Measurements from ENCODE around the gene MIOS.

- TF ChIP-seq CTCF (IDR thresholded peaks at IDR 0.05): no peak
- TF ChIP-seq BHLHE40 (IDR thresholded peaks at IDR 0.05; ENCODE audit: low read depth, low read length): no peak
- TF ChIP-seq, protein P1, sequence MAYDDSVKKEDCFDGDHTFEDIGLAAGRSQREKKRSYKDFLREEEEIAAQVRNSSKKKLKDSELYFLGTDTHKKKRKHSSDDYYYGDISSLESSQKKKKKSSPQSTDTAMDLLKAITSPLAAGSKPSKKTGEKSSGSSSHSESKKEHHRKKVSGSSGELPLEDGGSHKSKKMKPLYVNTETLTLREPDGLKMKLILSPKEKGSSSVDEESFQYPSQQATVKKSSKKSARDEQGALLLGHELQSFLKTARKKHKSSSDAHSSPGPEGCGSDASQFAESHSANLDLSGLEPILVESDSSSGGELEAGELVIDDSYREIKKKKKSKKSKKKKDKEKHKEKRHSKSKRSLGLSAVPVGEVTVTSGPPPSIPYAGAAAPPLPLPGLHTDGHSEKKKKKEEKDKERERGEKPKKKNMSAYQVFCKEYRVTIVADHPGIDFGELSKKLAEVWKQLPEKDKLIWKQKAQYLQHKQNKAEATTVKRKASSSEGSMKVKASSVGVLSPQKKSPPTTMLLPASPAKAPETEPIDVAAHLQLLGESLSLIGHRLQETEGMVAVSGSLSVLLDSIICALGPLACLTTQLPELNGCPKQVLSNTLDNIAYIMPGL (CRISPR knock-in tag; IDR thresholded peaks at IDR 0.05; ENCODE audit: borderline replicate concordance): no peak
- TF ChIP-seq POLR2A (IDR thresholded peaks at IDR 0.05; ENCODE audit: low read length): no peak
- no peak for TF ChIP-seq HDAC2 (IDR thresholded peaks at IDR 0.05)
- no peak for TF ChIP-seq CEBPB (IDR thresholded peaks at IDR 0.05)
Measured at GRCh38 chr7:7550663-7551062, 16.0 kb upstream of the MIOS start.

All from A549 (cell line).